Erythroblast (primary cell): ENCODE data around the gene NFKBIA.

Experiments
- GATA1 ChIP-seq: IDR thresholded peaks from 2 replicates; pipeline ENCODE4 v1.6.1; 2011; ENCODE audit warnings: low read depth, mild to moderate bottlenecking, control low read depth, low read length, moderate library complexity
- POLR2A ChIP-seq: IDR thresholded peaks from 2 replicates; pipeline ENCODE4 v1.6.1; 2011; ENCODE audit warnings: mild to moderate bottlenecking, low read length

DNA sequence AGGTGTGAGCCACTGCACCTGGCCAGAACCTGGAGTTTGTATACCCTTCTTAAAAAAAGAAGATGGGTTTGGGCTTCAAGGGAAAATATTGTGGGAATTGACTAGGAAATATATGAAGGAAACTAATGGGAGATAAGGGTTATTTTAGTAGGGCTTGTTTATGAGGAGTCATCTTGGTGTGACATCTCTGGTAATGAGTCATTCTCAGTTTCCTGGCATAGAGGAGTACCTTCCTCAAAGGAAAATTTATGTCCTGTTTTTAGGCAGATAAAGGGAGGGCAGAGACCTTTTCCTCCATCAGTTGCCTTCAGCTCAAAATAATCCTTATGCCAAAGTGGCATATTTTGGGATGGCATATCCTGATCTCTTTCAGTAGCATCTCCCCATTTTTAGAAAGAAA is 30.6 kb upstream of the NFKBIA start:
- no peak for TF ChIP-seq POLR2A
- TF ChIP-seq GATA1 = no peak
